ENCODE data around the gene UGDH.
"Not testable (repeated sequence)": the region's sequence is repeated elsewhere in the genome, so short reads cannot be mapped to it uniquely, and the experiment has no call there.

The UGDH gene

GRCh38 chr4:39528061-39528465, 824 bp upstream of the UGDH start:
- no peak for DNase-seq (ENCODE audit: low spot score)

GRCh38 chr4:39526765-39527295, 409 bp downstream of the UGDH start:
- peak; percentile 1 for DNase-seq (ENCODE audit: low spot score)

- no peak for DNase-seq (ENCODE audit: low spot score)
Measured at GRCh38 chr4:39525822-39526690, 1.2 kb downstream of the UGDH start.

GRCh38 chr4:39524161-39524957, 2.9 kb downstream of the UGDH start:
- DNase-seq (ENCODE audit: low spot score) = no peak

GRCh38 chr4:39522068-39522467, 5.2 kb downstream of the UGDH start:
- no peak for DNase-seq (ENCODE audit: low spot score)

- no peak for DNase-seq (ENCODE audit: low spot score)
Measured at GRCh38 chr4:39521253-39521919, 5.9 kb downstream of the UGDH start.

GRCh38 chr4:39518484-39518883, 8.8 kb downstream of the UGDH start:
- DNase-seq (ENCODE audit: low spot score) = no peak

- no peak for DNase-seq (ENCODE audit: low spot score)
Measured at GRCh38 chr4:39516407-39516966, 10.8 kb downstream of the UGDH start.

- DNase-seq (ENCODE audit: low spot score) = not testable (repeated sequence)
Measured at GRCh38 chr4:39515669-39516401, 11.4 kb downstream of the UGDH start.

- DNase-seq (ENCODE audit: low spot score) = no peak
Measured at GRCh38 chr4:39514888-39515401, 12.3 kb downstream of the UGDH start.

GRCh38 chr4:39514266-39514665, 13.0 kb downstream of the UGDH start:
- DNase-seq (ENCODE audit: low spot score) = not testable (repeated sequence)

- DNase-seq (ENCODE audit: low spot score) = no peak
Measured at GRCh38 chr4:39510348-39510929, 16.8 kb downstream of the UGDH start.

GRCh38 chr4:39505581-39505980, 21.7 kb downstream of the UGDH start:
- DNase-seq (ENCODE audit: low spot score) = no peak

GRCh38 chr4:39504538-39504937, 22.7 kb downstream of the UGDH start:
- DNase-seq (ENCODE audit: low spot score) = no peak

GRCh38 chr4:39502664-39503035, 24.6 kb downstream of the UGDH start:
- not testable (repeated sequence) for DNase-seq (ENCODE audit: low spot score)

- DNase-seq (ENCODE audit: low spot score) = no peak
Measured at GRCh38 chr4:39502019-39502663, 25.1 kb downstream of the UGDH start.

GRCh38 chr4:39498727-39499020, 28.6 kb downstream of the UGDH start:
- no peak for DNase-seq (ENCODE audit: low spot score)

- DNase-seq (ENCODE audit: low spot score) = no peak
Measured at GRCh38 chr4:39497909-39498726, 29.1 kb downstream of the UGDH start.

GRCh38 chr4:39495446-39496213, 31.6 kb downstream of the UGDH start:
- DNase-seq (ENCODE audit: low spot score) = no peak
